ENCODE measurements around the gene NR6A1.

NR6A1 gene

GRCh38 chr9:124480621-124480981 is 290.5 kb downstream of the NR6A1 start:
- Histone ChIP-seq H3K4me2 (ENCODE audit: low read depth, low read length, poor library complexity, severe bottlenecking) (peak overlapping the region; percentile 13), H3F3A (ENCODE audit: insufficient read depth) (no peaks in the 10 kb centered on the region), H3K4me3 (ENCODE audit: insufficient read depth, low read length, poor library complexity, severe bottlenecking) (no peak overlapping the region), H3K36me3 (ENCODE audit: low read length) (no peaks in the 10 kb centered on the region), H3K27ac (ENCODE audit: low read depth, low read length) (no peak overlapping the region), H2AFZ (ENCODE audit: low read depth, low read length, severe bottlenecking) (peak overlapping the region; percentile 89), H3K27me3 (ENCODE audit: low read length) (no peaks in the 10 kb centered on the region), H3K9me3 (ENCODE audit: insufficient read depth, low read length) (no peaks in the 10 kb centered on the region), H3K9ac (ENCODE audit: low read length) (no peak overlapping the region), H3K79me2 (ENCODE audit: insufficient read depth, low read length) (no peaks in the 10 kb centered on the region), H3K9me2 (replicated peaks; ENCODE audit: insufficient read depth, low read length) (no peaks in the 10 kb centered on the region), H4K20me1 (ENCODE audit: low read depth, low read length) (no peaks in the 10 kb centered on the region)
- TF ChIP-seq EZH2phosphoT487 (conservative IDR thresholded peaks at IDR 0.05; ENCODE audit: low read length), result no peak
- TF ChIP-seq CTCF (IDR thresholded peaks at IDR 0.05; ENCODE audit: insufficient read depth, low read length, poor library complexity, severe bottlenecking), result peak; percentile 76

- H3K27me3 ChIP-seq (ENCODE audit: low read length), result no peaks in the 10 kb centered on the region
- H2AFZ ChIP-seq (ENCODE audit: low read depth, low read length, severe bottlenecking), result peak overlapping the region; percentile 89
- no peaks in the 10 kb centered on the region for H3K9me3 ChIP-seq (ENCODE audit: insufficient read depth, low read length)
- H4K20me1 ChIP-seq (ENCODE audit: low read depth, low read length), result no peaks in the 10 kb centered on the region
- H3F3A ChIP-seq (ENCODE audit: insufficient read depth), result no peaks in the 10 kb centered on the region
- H3K4me3 ChIP-seq (ENCODE audit: insufficient read depth, low read length, poor library complexity, severe bottlenecking), result no peak overlapping the region
- no peak for TF ChIP-seq CTCF (IDR thresholded peaks at IDR 0.05; ENCODE audit: insufficient read depth, low read length, poor library complexity, severe bottlenecking)
- TF ChIP-seq EZH2phosphoT487 (conservative IDR thresholded peaks at IDR 0.05; ENCODE audit: low read length), result no peak
- no peaks in the 10 kb centered on the region for H3K79me2 ChIP-seq (ENCODE audit: insufficient read depth, low read length)
- no peaks in the 10 kb centered on the region for H3K36me3 ChIP-seq (ENCODE audit: low read length)
- H3K4me2 ChIP-seq (ENCODE audit: low read depth, low read length, poor library complexity, severe bottlenecking), result peak overlapping the region; percentile 13
- no peak overlapping the region for H3K9ac ChIP-seq (ENCODE audit: low read length)
- no peak overlapping the region for H3K27ac ChIP-seq (ENCODE audit: low read depth, low read length)
- H3K9me2 ChIP-seq (replicated peaks; ENCODE audit: insufficient read depth, low read length), result no peaks in the 10 kb centered on the region
Observed at GRCh38 chr9:124479947-124480620, 291.0 kb downstream of the NR6A1 start.

- no peaks in the 10 kb centered on the region for H3K27me3 ChIP-seq (ENCODE audit: low read length)
- no peak overlapping the region for H3K27ac ChIP-seq (ENCODE audit: low read depth, low read length)
- no peaks in the 10 kb centered on the region for H3F3A ChIP-seq (ENCODE audit: insufficient read depth)
- H4K20me1 ChIP-seq (ENCODE audit: low read depth, low read length), result no peaks in the 10 kb centered on the region
- H2AFZ ChIP-seq (ENCODE audit: low read depth, low read length, severe bottlenecking), result no peak overlapping the region
- H3K9me3 ChIP-seq (ENCODE audit: insufficient read depth, low read length), result no peaks in the 10 kb centered on the region
- H3K9ac ChIP-seq (ENCODE audit: low read length), result no peak overlapping the region
- TF ChIP-seq CTCF (IDR thresholded peaks at IDR 0.05; ENCODE audit: insufficient read depth, low read length, poor library complexity, severe bottlenecking) (no peak), EZH2phosphoT487 (conservative IDR thresholded peaks at IDR 0.05; ENCODE audit: low read length) (no peak)
- H3K36me3 ChIP-seq (ENCODE audit: low read length), result no peaks in the 10 kb centered on the region
- no peak overlapping the region for H3K4me3 ChIP-seq (ENCODE audit: insufficient read depth, low read length, poor library complexity, severe bottlenecking)
- H3K4me2 ChIP-seq (ENCODE audit: low read depth, low read length, poor library complexity, severe bottlenecking), result no peak overlapping the region
- H3K9me2 ChIP-seq (replicated peaks; ENCODE audit: insufficient read depth, low read length), result no peaks in the 10 kb centered on the region
- no peaks in the 10 kb centered on the region for H3K79me2 ChIP-seq (ENCODE audit: insufficient read depth, low read length)
Observed at GRCh38 chr9:124479371-124479770, 291.7 kb downstream of the NR6A1 start.
